ENCODE measurements around the gene SHC1. TPM values are rescaled to one million over a fixed set of nuclear protein-coding genes. Genes with fewer than 3 reads are reported as not detected.

The SHC1 gene
- total RNA-seq, 2 donors from 2014 or later = 85.0 to 97.2 TPM

DNA sequence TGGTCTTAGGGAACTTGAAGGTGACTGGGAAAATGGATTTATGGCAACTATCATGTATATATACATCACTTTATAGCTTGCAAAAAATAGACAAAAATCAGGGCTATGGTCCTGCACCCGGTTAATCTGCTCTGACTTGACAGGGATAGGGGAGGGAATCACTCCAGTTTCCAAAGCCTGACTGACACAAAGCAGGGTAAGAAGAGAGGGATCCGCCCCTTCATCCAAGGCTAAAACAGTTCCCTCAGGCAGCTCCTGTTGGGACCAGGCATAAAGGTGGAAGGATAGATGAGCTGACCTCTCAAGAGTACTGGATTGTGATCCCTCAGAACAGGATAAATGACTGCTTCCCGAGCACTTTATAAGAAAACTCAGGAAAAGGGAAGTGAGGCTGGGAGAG lies 16.0 kb downstream of the SHC1 start:
- TF ChIP-seq POLR2AphosphoS5 (IDR thresholded peaks at IDR 0.05) = no peak
- TF ChIP-seq, protein P1, sequence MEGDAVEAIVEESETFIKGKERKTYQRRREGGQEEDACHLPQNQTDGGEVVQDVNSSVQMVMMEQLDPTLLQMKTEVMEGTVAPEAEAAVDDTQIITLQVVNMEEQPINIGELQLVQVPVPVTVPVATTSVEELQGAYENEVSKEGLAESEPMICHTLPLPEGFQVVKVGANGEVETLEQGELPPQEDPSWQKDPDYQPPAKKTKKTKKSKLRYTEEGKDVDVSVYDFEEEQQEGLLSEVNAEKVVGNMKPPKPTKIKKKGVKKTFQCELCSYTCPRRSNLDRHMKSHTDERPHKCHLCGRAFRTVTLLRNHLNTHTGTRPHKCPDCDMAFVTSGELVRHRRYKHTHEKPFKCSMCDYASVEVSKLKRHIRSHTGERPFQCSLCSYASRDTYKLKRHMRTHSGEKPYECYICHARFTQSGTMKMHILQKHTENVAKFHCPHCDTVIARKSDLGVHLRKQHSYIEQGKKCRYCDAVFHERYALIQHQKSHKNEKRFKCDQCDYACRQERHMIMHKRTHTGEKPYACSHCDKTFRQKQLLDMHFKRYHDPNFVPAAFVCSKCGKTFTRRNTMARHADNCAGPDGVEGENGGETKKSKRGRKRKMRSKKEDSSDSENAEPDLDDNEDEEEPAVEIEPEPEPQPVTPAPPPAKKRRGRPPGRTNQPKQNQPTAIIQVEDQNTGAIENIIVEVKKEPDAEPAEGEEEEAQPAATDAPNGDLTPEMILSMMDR (IDR thresholded peaks at IDR 0.05) = no peak
- TF ChIP-seq POLR2A (IDR thresholded peaks at IDR 0.05) = no peak
- Histone ChIP-seq H3K27me3 (replicated peaks; ENCODE audit: insufficient read depth) (no peaks in the 10 kb centered on the region), H3K9me3 (no peaks in the 10 kb centered on the region), H3K4me3 (peak overlapping the region in 1 of 2 donors; percentile 46), H3K4me1 (replicated peaks) (peaks cover 16% of the 10 kb centered on the region), H3K27ac (no peak overlapping the region), H3K36me3 (no peaks in the 10 kb centered on the region)
- intact Hi-C loops (cut with DNase I) = no loop called here
- 59% methylated on average over 3 of the region's 3 CpGs for WGBS
- no peak for DNase-seq (ENCODE audit: low spot score)

DNA sequence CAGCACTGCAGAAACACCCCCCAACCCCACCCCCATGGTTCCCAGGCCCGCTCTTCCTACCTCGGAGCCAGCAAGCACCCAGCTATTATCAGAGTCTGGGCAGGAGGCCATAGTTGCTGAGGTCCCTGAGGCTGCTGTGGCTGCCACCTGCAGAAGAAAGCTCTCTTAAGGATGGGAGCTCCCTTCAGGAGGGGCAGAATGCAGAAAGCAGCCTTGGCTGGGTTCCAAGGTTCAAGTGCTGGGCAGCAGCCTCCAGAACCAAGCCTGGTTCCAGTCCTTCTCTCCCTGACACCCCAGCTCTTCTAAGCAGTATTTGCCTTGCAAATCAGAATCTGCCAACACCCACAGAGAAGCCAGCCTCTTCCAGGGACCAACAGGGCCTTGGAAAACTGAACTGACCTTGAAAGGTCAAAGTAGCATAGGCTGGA lies 16.9 kb downstream of the SHC1 start:
- DNase-seq (ENCODE audit: low spot score) = no peak
- Histone ChIP-seq H3K4me3 (no peak overlapping the region), H3K27ac (no peak overlapping the region), H3K4me1 (replicated peaks) (peaks cover 16% of the 10 kb centered on the region), H3K9me3 (no peaks in the 10 kb centered on the region), H3K36me3 (no peaks in the 10 kb centered on the region), H3K27me3 (replicated peaks; ENCODE audit: insufficient read depth) (no peaks in the 10 kb centered on the region)
- TF ChIP-seq, protein P1 (IDR thresholded peaks at IDR 0.05) = no peak
- TF ChIP-seq POLR2AphosphoS5 (IDR thresholded peaks at IDR 0.05) = no peak
- TF ChIP-seq POLR2A (IDR thresholded peaks at IDR 0.05) = no peak
- WGBS = 46% methylated on average over 2 of the region's 2 CpGs
- intact Hi-C loops (cut with DNase I) = no loop called here

DNA sequence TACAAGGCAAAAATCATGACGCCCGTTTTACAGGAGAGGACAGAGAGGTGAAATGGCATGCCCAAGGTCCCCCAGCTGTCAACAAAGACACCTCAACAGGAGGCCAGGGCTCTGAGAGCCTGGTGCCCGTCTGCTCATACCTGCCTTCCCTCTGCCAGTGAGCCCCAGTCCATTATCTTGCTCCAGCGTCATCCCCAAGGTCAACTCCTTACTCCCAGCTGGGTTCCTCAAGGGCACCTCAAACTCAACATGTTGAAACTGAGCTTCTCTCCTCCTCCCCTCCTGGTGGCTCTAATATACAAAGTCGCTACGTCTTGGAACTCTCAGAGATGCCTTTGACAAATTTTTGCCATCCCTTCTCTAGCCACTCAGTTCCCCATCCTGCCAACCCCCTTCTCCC lies 17.9 kb downstream of the SHC1 start:
- H3K36me3 ChIP-seq = no peaks in the 10 kb centered on the region
- TF ChIP-seq, protein P1 (IDR thresholded peaks at IDR 0.05) = no peak
- TF ChIP-seq POLR2AphosphoS5 (IDR thresholded peaks at IDR 0.05) = no peak
- no peak for TF ChIP-seq POLR2A (IDR thresholded peaks at IDR 0.05)
- no peak overlapping the region for H3K4me3 ChIP-seq
- 80% methylated on average over 6 of the region's 6 CpGs for WGBS
- intact Hi-C loops (cut with DNase I) = no loop called here
- DNase-seq (ENCODE audit: low spot score) = no peak
- no peaks in the 10 kb centered on the region for H3K9me3 ChIP-seq
- H3K4me1 ChIP-seq (replicated peaks) = peaks cover 16% of the 10 kb centered on the region
- H3K27me3 ChIP-seq (replicated peaks; ENCODE audit: insufficient read depth) = no peaks in the 10 kb centered on the region
- H3K27ac ChIP-seq = no peak overlapping the region

DNA sequence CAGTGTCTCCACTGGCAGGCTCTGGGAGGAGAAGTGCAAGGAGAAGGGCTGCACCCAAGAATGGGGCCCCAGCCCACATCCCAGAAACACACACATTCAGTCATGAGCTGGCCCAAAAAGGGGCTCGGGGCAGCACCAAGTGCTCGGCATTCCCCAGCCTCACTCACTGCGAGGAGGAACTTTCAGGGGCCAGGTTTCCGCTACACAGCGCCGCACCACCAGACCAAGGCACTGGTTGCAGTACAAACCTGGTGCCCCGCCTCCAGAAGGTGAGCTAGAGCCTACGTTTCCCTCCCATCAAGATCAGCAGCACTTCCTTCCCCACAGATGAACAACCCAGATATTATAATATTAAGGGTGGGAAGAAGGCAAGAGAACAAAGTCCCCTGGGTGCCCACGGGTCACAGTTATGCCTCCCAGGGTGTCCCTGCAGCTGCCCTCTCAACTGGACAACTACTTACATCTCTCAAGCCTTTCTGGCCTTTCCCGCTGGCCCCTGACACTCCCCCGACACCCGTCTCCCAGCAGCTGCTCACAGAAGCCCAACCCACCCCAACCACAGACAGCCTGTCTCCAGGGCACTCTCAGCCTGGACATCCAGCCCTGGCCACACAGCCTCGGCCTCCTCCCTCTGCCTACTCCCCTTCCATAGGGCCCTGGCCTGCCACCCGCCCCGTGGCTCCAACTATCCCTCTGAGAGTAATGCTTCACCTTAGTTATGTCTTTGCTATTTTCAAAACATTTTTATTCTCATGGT lies 18.5 kb downstream of the SHC1 start:
- no peak for DNase-seq (ENCODE audit: low spot score)
- TF ChIP-seq POLR2AphosphoS5 (IDR thresholded peaks at IDR 0.05) (no peak), POLR2A (IDR thresholded peaks at IDR 0.05) (no peak)
- TF ChIP-seq, protein P1 (IDR thresholded peaks at IDR 0.05) = no peak
- H3K9me3 ChIP-seq = no peaks in the 10 kb centered on the region
- intact Hi-C loops (cut with DNase I) = no loop called here
- peaks cover 16% of the 10 kb centered on the region for H3K4me1 ChIP-seq (replicated peaks)
- no peak overlapping the region for H3K27ac ChIP-seq
- no peaks in the 10 kb centered on the region for H3K27me3 ChIP-seq (replicated peaks; ENCODE audit: insufficient read depth)
- H3K36me3 ChIP-seq = no peaks in the 10 kb centered on the region
- H3K4me3 ChIP-seq = no peak overlapping the region
- WGBS = 71% methylated on average over 15 of the region's 15 CpGs

DNA sequence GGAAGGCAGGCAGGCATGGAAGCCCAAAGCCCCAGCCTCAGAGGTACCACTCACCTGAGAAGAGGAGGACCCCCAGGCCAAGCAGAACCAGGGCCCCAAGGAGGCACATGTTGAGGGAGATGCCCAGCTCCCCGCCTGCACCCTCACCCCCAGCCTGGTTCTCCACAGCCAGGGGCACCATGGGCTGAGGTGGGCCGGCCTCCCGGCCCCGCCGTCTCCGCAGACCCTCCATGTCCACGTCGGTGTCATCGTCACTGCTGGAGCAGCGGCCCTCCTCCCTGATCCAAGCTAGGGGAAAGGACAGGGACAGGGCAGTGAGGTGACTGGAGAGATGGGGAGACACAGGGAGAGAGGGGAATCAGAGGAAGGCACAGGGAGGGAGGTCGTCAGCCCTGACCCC lies 22.5 kb downstream of the SHC1 start:
- H3K27me3 ChIP-seq (replicated peaks; ENCODE audit: insufficient read depth) = no peaks in the 10 kb centered on the region
- H3K36me3 ChIP-seq = no peaks in the 10 kb centered on the region
- no peak overlapping the region for H3K27ac ChIP-seq
- DNase-seq (ENCODE audit: low spot score) = no peak
- WGBS = 93% methylated on average over 11 of the region's 11 CpGs
- intact Hi-C loops (cut with DNase I) = no loop called here
- H3K9me3 ChIP-seq = no peaks in the 10 kb centered on the region
- no peak overlapping the region for H3K4me3 ChIP-seq
- TF ChIP-seq, protein P1 (IDR thresholded peaks at IDR 0.05) = no peak
- TF ChIP-seq POLR2A (IDR thresholded peaks at IDR 0.05) (no peak), POLR2AphosphoS5 (IDR thresholded peaks at IDR 0.05) (no peak)
- no peaks in the 10 kb centered on the region for H3K4me1 ChIP-seq (replicated peaks)

Data from prostate gland (tissue), 2 donors.